HG02588 (cell line): ENCODE results near the gene VTI1A.
"Not testable (repeated sequence)": the region's sequence is repeated elsewhere in the genome, so short reads cannot be mapped to it uniquely, and the experiment has no call there.

Source experiments
- ATAC-seq: cut with Tn5 transposase; IDR thresholded peaks from one replicate; pipeline ENCODE4 v1.9.1; 2021; ENCODE audit warnings: mild to moderate bottlenecking, moderate library complexity; ENCODE audit not compliant: unreplicated experiment

The VTI1A gene

GRCh38 chr10:112848228-112848627 lies 401.2 kb downstream of the VTI1A start:
- ATAC-seq: no peak

- no peak for ATAC-seq
Observed at GRCh38 chr10:112848868-112849430, 401.9 kb downstream of the VTI1A start.

- ATAC-seq: no peak
Observed at GRCh38 chr10:112849546-112849945, 402.5 kb downstream of the VTI1A start.

- ATAC-seq: no peak
Observed at GRCh38 chr10:112851181-112851580, 404.2 kb downstream of the VTI1A start.

GRCh38 chr10:112851588-112852211 lies 404.7 kb downstream of the VTI1A start:
- ATAC-seq: no peak

- ATAC-seq: no peak
Observed at GRCh38 chr10:112852306-112852705, 405.3 kb downstream of the VTI1A start.

- no peak for ATAC-seq
Observed at GRCh38 chr10:112855134-112855533, 408.1 kb downstream of the VTI1A start.

- ATAC-seq: no peak
Observed at GRCh38 chr10:112857493-112857892, 410.5 kb downstream of the VTI1A start.

GRCh38 chr10:112858986-112859651 lies 412.1 kb downstream of the VTI1A start:
- no peak for ATAC-seq

- no peak for ATAC-seq
Observed at GRCh38 chr10:112859793-112860192, 412.8 kb downstream of the VTI1A start.

- not testable (repeated sequence) for ATAC-seq
Observed at GRCh38 chr10:112863461-112863860, 416.4 kb downstream of the VTI1A start.
